Thoracic aorta endothelial cell (primary cell): ENCODE results near the gene MSH4. TPM values are rescaled to one million over a fixed set of nuclear protein-coding genes. Genes with fewer than 3 reads are reported as not detected.

Experiments
- small RNA-seq: library from RNA; depleted of rRNA; stranded (forward); fragments of <200 nt; gene quantifications from one replicate; pipeline ENCODE3, GENCODE V24; 2012
- total RNA-seq: library from RNA; depleted of rRNA; stranded (reverse); fragments of >200 nt; gene quantifications from 2 replicates; pipeline ENCODE4 v1.2.3, GENCODE V29; 2012

The MSH4 gene
- total RNA-seq: 0.14 and 0.27 TPM in 2 replicates

GRCh38 chr1:75796376-75797272 is at the start of gene MSH4:
TSS of gene MSH4 (plus strand) at chr1:75796882. CDS start at chr1:75796986, 104 bp downstream.

GRCh38 chr1:75785983-75786853 is 10.5 kb upstream of the MSH4 start, which contains the start of gene RABGGTB:
TSS of gene RABGGTB (plus strand) at chr1:75786256. CDS start at chr1:75786272, 16 bp downstream.

GRCh38 chr1:75932304-75932703 is 135.6 kb downstream of the MSH4 start, which contains the start of gene ASB17:
TSS of gene ASB17 (minus strand) at chr1:75932404. CDS start at chr1:75932291, 113 bp downstream.

Small RNA genes within 50 kb of the gene (small RNA-seq; reads per million reads assigned to genes)
- gene SNORD45A (not detected), gene SNORD45B (not detected), gene SNORD45C (not detected)

Other genes with a start within 250 kb of the MSH4 start
- gene SLC44A5, start 185.8 kb upstream of the MSH4 start, total RNA-seq: 12.5 and 14.6 TPM in 2 replicates
- 55.9 and 63.2 TPM in 2 replicates for gene ACADM, start 72.2 kb upstream of the MSH4 start, total RNA-seq
- gene RABGGTB, start 10.6 kb upstream of the MSH4 start, total RNA-seq: 134 and 166 TPM in 2 replicates
- gene ASB17, start 135.5 kb downstream of the MSH4 start, total RNA-seq: not detected in 2 replicates